Endothelial cell (in vitro differentiated cells): ENCODE results near the gene KIF5C. TPM values are rescaled to one million over a fixed set of nuclear protein-coding genes. Genes with fewer than 3 reads are reported as not detected.

Source experiments
- DNase-seq: peaks from one replicate; pipeline ENCODE4 v3.0.0; 2021; ENCODE audit warnings: low spot score
- H3K27ac Mint-ChIP-seq: one replicate; pipeline ENCODE4 v1.8.0; 2021; ENCODE audit warnings: mixed read lengths, inconsistent platforms; ENCODE audit not compliant: unreplicated experiment
- H3K27me3 Mint-ChIP-seq: one replicate; pipeline ENCODE4 v1.8.0; 2021; ENCODE audit warnings: mild to moderate bottlenecking, moderate library complexity, mixed read lengths, inconsistent platforms; ENCODE audit not compliant: unreplicated experiment
- H3K36me3 Mint-ChIP-seq: one replicate; pipeline ENCODE4 v1.8.0; 2021; ENCODE audit warnings: mild to moderate bottlenecking, low read depth, mixed read lengths, inconsistent platforms; ENCODE audit not compliant: unreplicated experiment
- H3K4me1 Mint-ChIP-seq: one replicate; pipeline ENCODE4 v1.8.0; 2021; ENCODE audit warnings: mild to moderate bottlenecking, mixed read lengths, inconsistent platforms; ENCODE audit not compliant: unreplicated experiment
- H3K4me3 Mint-ChIP-seq: one replicate; pipeline ENCODE4 v1.8.0; 2021; ENCODE audit warnings: mild to moderate bottlenecking, mixed read lengths, inconsistent platforms; ENCODE audit not compliant: unreplicated experiment
- H3K9me3 Mint-ChIP-seq: one replicate; pipeline ENCODE4 v1.8.0; 2021; ENCODE audit warnings: mixed read lengths, inconsistent platforms; ENCODE audit not compliant: unreplicated experiment
- total RNA-seq: library from RNA; stranded (reverse); fragmentation: NEBNext Ultra II Directional; extraction: Animal tissue kit (Norgen Biotek cat#: 25700); gene quantifications from one replicate; pipeline ENCODE4 v1.2.1, GENCODE V29; 2021; ENCODE audit not compliant: unreplicated experiment
- TF ChIP-seq, protein P1 (sequence below): fragments of 200-600 bp; sonication (generic); IDR thresholded peaks from one replicate; pipeline ENCODE4 v1.5.0; 2021; ENCODE audit warnings: antibody characterized with exemption; ENCODE audit not compliant: unreplicated experiment

The KIF5C gene
- total RNA-seq, 1 donor from 2014 or later = 50.6 TPM

DNA sequence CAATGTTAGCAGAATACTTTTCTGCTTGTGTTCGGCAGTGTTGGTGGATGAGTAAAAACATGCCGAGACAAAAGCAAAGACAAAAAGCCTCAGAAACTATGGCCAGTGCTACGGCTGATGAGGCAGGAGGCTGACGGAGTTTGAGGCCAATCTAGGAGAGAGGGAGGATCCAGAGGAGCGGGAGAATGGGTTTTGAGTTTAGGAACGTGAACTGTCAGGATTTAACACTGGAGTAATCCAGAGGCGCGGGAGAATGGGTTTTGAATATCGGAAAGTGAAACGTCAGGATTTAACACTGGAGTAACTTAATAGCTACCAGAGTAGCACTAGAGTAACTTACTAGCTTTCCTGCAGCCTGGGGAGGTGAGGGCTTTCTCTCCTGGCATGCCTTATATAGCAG is 200.8 kb downstream of the KIF5C start:
- DNase-seq = no peak
- Mint-ChIP-seq H3K4me1 (peaks cover 25% of the 10 kb centered on the region), H3K36me3 (no peaks in the 10 kb centered on the region), H3K9me3 (no peaks in the 10 kb centered on the region), H3K27me3 (peaks cover 3% of the 10 kb centered on the region), H3K27ac (no peak overlapping the region), H3K4me3 (no peak overlapping the region)
- TF ChIP-seq, protein P1, sequence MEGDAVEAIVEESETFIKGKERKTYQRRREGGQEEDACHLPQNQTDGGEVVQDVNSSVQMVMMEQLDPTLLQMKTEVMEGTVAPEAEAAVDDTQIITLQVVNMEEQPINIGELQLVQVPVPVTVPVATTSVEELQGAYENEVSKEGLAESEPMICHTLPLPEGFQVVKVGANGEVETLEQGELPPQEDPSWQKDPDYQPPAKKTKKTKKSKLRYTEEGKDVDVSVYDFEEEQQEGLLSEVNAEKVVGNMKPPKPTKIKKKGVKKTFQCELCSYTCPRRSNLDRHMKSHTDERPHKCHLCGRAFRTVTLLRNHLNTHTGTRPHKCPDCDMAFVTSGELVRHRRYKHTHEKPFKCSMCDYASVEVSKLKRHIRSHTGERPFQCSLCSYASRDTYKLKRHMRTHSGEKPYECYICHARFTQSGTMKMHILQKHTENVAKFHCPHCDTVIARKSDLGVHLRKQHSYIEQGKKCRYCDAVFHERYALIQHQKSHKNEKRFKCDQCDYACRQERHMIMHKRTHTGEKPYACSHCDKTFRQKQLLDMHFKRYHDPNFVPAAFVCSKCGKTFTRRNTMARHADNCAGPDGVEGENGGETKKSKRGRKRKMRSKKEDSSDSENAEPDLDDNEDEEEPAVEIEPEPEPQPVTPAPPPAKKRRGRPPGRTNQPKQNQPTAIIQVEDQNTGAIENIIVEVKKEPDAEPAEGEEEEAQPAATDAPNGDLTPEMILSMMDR = no peak

Other genes with a start within 250 kb of the KIF5C start
- gene EPC2, start 230.5 kb upstream of the KIF5C start, total RNA-seq = 31.4 TPM
- 4.8 TPM for gene LYPD6B, start 163.5 kb downstream of the KIF5C start, total RNA-seq